Kidney epithelial cell (primary cell): ENCODE results near the gene PMFBP1. TPM values are rescaled to one million over a fixed set of nuclear protein-coding genes. Genes with fewer than 3 reads are reported as not detected.

ENCODE experiments used
- DNase-seq: peaks from one replicate; pipeline ENCODE4 v3.0.0-alpha.2; 2010; ENCODE audit warnings: low read depth
- H3K27me3 ChIP-seq: 2 replicates; pipeline ENCODE4 v1.6.0; 2011; ENCODE audit warnings: low read length; ENCODE audit not compliant: control insufficient read depth, insufficient read depth
- H3K36me3 ChIP-seq: 2 replicates; pipeline ENCODE4 v1.5.1; 2011; ENCODE audit warnings: low read length; ENCODE audit not compliant: control insufficient read depth, insufficient read depth
- H3K4me3 ChIP-seq: 2 replicates; pipeline ENCODE4 v1.5.1; 2011; ENCODE audit warnings: low read depth, mild to moderate bottlenecking, control low read depth, low read length
- total RNA-seq: library from RNA; depleted of rRNA; stranded (reverse); fragments of >200 nt; gene quantifications from 2 replicates; pipeline ENCODE4 v1.2.3, GENCODE V29; 2015
- TF ChIP-seq, protein P1 (sequence below): IDR thresholded peaks from 2 replicates; pipeline ENCODE4 v1.5.1; 2011; ENCODE audit warnings: mild to moderate bottlenecking, moderate library complexity, low read length, control low read depth, inconsistent platforms; ENCODE audit not compliant: insufficient read depth, poor library complexity, severe bottlenecking

Gene PMFBP1, protein sequence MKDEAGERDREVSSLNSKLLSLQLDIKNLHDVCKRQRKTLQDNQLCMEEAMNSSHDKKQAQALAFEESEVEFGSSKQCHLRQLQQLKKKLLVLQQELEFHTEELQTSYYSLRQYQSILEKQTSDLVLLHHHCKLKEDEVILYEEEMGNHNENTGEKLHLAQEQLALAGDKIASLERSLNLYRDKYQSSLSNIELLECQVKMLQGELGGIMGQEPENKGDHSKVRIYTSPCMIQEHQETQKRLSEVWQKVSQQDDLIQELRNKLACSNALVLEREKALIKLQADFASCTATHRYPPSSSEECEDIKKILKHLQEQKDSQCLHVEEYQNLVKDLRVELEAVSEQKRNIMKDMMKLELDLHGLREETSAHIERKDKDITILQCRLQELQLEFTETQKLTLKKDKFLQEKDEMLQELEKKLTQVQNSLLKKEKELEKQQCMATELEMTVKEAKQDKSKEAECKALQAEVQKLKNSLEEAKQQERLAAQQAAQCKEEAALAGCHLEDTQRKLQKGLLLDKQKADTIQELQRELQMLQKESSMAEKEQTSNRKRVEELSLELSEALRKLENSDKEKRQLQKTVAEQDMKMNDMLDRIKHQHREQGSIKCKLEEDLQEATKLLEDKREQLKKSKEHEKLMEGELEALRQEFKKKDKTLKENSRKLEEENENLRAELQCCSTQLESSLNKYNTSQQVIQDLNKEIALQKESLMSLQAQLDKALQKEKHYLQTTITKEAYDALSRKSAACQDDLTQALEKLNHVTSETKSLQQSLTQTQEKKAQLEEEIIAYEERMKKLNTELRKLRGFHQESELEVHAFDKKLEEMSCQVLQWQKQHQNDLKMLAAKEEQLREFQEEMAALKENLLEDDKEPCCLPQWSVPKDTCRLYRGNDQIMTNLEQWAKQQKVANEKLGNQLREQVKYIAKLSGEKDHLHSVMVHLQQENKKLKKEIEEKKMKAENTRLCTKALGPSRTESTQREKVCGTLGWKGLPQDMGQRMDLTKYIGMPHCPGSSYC
- 0.75 TPM in 1 of 2 replicates, not detected in the other for total RNA-seq

DNA sequence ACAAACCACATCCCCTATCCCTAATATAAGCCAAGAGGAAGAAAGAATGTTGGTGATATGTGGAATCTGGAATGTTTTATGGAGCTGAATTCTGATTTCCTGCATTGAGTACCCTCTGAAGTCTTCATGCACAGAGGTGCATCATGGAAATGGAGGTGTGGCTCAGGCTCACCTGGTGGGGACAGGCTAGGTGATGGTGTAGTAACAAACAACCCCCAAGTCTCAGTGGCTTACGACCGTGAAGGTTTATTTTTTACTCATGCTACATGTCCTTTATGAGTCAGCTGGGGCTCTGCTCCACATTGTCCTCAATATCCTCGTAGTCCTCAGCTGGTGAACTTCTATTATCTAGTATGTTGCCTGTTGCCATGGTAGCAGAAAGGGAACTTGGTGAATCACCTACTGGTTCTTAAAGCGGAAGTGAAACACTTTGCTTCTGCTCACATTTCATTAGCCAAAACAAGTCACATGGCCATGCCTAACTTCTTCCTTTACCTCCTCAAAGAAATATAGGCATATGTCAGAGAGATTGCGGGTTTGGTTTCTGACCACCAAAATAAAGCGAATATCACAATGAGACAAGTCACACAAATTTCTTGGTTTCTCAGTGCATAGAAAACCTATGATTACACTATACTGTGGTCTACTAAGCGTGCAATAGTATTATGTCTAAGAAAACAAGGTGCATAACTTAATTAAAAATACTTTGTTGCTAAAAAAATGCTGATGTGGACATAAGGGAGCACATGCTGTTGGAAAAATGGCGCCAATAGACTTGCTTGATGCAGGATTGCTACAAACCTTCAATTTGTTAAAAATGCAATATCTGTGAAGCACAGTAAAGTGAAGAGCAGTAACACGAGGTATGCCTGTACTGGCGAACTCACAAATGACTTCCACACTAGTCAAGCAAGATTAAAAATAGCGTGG is at the start of gene PMFBP1:
Gene PMFBP1 (minus strand): TSS at position 51 of the 930 bp plus-strand sequence. CDS start 947 bp downstream, outside the sequence.
- Histone ChIP-seq H3K27me3 (no peaks in the 10 kb centered on the region), H3K36me3 (no peaks in the 10 kb centered on the region), H3K4me3 (no peak within 1 kb of the TSS)
- peak; percentile 65 for DNase-seq
- TF ChIP-seq, protein P1, sequence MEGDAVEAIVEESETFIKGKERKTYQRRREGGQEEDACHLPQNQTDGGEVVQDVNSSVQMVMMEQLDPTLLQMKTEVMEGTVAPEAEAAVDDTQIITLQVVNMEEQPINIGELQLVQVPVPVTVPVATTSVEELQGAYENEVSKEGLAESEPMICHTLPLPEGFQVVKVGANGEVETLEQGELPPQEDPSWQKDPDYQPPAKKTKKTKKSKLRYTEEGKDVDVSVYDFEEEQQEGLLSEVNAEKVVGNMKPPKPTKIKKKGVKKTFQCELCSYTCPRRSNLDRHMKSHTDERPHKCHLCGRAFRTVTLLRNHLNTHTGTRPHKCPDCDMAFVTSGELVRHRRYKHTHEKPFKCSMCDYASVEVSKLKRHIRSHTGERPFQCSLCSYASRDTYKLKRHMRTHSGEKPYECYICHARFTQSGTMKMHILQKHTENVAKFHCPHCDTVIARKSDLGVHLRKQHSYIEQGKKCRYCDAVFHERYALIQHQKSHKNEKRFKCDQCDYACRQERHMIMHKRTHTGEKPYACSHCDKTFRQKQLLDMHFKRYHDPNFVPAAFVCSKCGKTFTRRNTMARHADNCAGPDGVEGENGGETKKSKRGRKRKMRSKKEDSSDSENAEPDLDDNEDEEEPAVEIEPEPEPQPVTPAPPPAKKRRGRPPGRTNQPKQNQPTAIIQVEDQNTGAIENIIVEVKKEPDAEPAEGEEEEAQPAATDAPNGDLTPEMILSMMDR, result no peak

DNA sequence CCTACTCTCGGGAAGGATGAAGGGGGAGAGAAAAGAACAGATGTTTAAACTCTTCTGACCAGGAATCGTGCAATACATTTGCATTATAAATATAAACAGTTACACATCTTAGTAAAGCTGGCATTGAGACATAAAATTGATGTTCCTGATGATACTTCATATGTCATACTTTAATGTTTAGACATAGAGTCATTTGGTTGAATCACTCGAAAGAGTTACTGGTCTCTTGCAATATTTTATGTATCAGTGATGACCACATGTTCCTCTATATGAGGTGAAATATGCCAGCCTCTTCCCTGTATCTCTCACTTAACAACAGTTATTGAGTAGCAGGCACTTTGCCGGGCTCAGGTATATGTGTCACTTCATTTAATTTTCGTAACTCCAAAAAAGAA is 49.7 kb upstream of the PMFBP1 start:
- Histone ChIP-seq H3K4me3 (no peak overlapping the region), H3K27me3 (peaks cover 3% of the 10 kb centered on the region), H3K36me3 (no peaks in the 10 kb centered on the region)
- DNase-seq, result no peak
- TF ChIP-seq, protein P1, result no peak

DNA sequence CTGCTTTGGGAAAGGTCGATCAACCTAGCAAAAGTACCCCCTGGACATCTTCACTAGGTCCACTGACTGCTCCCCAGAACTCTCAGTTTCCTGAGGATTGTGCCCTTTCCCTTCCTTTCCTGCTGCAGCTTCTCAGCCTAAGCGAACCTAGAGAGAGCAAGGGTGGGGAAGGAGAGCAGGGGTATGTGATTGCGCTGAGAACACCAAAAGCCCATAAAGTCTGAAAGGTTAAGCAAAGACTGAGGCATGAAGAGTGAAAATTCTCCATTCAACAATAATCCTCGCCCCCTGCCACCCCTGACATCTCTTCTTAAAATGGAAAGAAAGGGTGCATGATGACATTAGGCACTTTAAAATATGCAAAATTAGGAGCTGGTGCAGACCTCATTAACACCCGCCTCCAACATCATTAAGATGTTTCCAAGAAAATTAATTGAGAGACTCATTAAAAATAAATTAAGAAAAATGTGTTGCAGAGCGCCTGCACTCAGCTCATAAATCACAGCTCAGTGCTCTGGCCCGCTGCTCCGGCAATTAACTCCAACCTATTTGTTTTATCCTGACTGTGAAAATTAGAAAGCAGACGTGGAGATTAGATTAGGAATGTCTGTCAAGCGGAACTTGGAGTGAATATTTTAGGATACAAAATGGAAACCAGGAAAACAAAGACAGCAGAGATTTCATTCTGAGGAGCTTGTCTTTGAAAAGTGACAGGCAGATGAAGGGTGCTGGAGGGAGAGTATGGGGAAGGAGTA is 49.1 kb upstream of the PMFBP1 start:
- no peak for DNase-seq
- TF ChIP-seq, protein P1, result no peak
- Histone ChIP-seq H3K36me3 (no peaks in the 10 kb centered on the region), H3K27me3 (peaks cover 3% of the 10 kb centered on the region), H3K4me3 (no peak overlapping the region)

DNA sequence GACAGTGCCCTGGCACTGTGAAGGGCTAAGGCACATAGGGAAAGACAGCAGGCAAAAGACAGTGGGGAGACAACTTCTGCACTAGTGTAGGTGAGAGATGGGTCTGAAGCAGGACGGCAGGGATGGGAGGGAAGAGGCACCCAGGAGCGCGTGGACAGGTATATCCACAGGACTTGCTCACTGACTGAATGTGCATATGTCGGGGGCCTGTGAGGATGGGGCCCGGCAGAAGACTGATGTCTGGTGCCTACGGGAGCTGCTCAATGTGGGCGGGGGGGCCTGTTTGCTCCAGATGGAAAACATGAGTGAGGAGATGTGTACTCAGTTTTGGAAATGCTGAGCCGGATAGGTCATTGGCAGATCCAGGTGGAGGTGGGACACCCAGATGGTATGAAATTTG is 47.3 kb upstream of the PMFBP1 start:
- Histone ChIP-seq H3K4me3 (no peak overlapping the region), H3K36me3 (no peaks in the 10 kb centered on the region), H3K27me3 (peaks cover 3% of the 10 kb centered on the region)
- no peak for DNase-seq
- TF ChIP-seq, protein P1, result no peak

DNA sequence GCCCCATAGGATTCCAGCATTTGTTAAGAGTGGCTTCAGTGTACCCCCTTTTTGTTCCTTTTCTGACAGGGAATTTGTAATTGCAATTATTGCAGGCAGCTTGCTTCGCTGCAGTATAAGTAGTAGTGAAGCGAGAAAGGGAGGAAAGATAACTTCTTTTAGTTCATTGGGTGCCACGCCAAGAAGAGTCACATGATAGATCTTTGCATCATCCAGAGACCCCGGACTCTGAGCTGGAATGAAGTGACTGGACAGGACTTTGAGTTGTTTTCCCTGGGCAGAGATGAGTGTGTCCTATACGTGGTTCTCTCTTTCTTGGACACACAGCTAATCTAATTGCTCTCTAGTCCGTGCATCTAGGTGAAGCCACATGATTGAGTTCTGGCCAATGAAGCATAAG is 44.8 kb upstream of the PMFBP1 start:
- Histone ChIP-seq H3K27me3 (peaks cover 3% of the 10 kb centered on the region), H3K4me3 (no peak overlapping the region), H3K36me3 (no peaks in the 10 kb centered on the region)
- TF ChIP-seq, protein P1, result no peak
- DNase-seq, result no peak
